Anterior cingulate cortex (tissue), 58 donors: ENCODE data around the gene MYO18A.
"Not testable (repeated sequence)": the region's sequence is repeated elsewhere in the genome, so short reads cannot be mapped to it uniquely, and the experiment has no call there.

ENCODE experiments used
- DNase-seq, 58 donors: peaks; one replicate each; lab custom pipeline; 2025; lab: John Stamatoyannopoulos, UW

The MYO18A gene

DNA sequence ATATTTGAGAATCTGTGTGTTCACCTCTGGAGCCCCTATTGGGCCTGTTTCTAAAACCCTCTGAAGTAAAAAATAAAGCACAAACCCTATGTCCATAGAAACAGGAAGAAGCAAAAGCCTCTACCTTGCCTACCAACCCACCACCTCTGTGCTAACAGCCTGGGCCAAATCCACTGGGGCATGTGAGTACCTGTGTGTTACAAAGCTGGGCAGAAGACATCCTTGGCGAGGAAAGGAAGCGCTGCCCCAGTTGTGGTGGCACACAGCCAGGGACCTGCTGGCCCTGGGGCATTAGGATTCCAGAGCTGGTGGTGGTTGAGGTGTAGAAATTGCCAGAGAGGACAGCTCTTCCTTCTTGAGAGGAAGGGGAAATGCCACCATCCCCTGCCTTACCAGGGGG, 30.0 kb downstream of the MYO18A start:
- peak in 2 of 58 donors; percentile 20 to 27 for DNase-seq

DNA sequence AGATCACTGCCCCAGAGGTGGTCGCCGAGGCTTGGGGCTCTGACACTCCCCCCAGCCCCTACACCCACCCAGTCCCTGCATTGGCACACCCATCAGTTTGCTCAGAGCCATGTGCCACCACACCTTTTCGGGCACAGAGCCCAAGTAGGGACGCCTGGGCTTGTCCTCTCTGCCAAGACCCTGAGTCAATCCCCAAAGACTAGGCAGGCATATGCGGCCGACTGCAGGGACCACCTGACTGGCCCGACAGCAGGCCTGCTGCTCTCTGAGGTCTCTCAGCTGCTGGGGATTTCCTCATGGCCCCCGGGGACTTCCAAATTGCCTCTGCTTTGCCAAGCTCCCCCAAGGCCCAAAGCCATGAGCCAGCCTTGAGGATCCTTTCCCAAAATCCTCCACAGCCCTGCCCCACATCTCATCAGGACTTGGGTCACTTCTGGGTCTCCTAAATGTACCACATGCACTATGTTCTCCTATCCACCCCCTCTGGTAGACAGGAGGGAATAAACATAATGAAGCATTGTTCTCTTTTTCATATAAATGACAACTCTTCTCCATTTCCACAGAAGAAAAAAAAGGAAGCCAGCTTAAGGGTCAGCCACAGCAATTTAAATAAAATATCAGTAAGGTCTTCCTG, 30.6 kb downstream of the MYO18A start:
- peak in 10 of 58 donors; percentile 17 to 48 (median 36) for DNase-seq

DNA sequence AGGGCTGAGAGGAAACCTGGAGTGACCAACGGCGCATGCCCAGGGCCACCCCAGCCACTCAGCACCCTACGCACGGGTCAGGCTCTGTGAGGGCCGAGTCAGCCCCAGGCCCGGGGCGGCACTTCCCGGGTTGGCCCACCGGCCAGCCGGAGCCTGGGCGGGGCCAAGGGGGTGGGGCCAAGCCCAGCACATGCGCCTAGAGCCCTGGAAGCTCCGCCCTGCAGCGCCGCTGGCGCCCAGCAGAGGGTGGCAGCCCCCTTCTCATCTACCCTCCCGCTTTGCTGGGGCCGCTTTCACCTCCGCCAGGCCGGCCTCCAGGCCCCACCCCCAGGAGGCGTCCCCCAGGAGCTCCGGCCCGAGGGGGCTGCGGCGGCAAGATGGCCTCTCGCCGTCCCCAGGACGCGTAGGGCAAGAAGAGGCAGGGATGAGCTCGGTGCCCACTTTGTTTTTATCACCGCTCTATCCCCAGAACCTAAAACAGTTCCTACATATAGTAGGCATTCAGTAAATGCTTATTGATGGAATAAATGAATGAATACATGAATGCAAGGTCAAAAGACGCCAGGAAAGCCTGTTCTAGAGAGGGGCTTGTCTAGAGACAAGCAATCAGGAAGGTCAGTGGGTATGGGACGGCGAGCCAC, 31.3 kb downstream of the MYO18A start:
- DNase-seq: peak; percentile 37 to 93 (median 86)

DNA sequence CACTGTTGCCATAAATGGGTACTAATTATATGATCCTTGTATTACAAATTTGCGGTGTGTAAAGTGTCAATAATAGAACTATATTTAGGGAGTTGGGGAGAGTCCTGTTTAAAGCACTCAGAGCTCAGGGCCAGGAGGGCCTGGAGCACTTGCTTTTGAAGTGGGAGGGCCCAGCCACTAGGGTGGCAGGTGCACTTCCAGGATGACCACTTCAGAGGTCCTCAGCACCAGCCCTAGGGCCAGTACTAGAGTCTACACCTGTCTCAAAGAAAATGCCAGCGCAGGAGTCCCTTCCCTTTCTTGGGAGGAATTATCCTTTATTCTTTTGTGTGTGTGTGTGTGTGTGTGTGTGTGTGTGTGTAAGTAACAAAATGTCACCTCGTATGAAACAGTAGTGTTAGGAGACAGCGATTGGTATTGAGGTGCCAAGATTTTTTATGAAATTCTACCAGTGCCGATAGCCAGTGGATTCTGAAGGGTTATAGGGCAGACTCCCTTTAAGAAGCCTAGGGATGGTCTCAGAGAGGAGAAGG, 31.9 kb downstream of the MYO18A start:
- DNase-seq: no peak

DNA sequence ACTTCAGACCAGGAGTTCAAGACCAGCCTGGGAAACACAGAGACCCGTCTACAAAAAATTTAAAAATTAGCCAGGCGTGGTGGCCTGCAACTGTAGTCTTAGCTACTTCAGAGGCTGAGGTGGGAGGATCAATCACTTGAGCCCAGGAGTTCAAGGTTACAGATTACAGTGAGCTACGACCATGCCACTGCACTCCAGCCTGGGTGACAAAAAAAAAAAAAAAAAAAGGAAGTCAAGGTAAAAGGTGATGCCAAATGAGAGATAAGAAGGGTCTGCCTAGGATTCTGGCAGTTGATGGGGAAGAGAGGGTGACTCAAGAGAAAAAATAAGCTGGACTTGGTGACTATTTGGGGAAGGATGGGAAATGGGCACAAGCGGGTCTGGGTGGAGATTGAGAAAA, 32.5 kb downstream of the MYO18A start:
- DNase-seq: no peak

DNA sequence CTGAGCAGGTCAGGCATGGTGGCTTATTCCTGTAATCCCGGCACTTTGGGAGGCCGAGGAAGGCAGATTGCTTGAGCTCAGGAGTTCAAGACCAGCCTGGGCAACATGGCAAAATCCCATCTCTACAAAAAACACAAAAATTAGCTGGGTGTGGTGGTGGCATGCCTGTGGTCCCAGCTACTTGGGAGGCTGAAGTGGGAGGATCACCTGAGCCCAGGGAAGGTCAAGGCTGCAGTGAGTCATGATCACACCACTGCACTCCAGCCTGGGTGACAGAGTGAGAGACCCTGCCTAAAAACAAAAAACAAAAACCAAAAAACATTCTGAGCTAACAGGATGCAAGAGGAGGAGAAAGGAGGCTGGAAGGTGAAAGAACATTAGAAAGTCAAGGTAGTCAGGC, 33.0 kb downstream of the MYO18A start:
- not testable (repeated sequence) for DNase-seq

DNA sequence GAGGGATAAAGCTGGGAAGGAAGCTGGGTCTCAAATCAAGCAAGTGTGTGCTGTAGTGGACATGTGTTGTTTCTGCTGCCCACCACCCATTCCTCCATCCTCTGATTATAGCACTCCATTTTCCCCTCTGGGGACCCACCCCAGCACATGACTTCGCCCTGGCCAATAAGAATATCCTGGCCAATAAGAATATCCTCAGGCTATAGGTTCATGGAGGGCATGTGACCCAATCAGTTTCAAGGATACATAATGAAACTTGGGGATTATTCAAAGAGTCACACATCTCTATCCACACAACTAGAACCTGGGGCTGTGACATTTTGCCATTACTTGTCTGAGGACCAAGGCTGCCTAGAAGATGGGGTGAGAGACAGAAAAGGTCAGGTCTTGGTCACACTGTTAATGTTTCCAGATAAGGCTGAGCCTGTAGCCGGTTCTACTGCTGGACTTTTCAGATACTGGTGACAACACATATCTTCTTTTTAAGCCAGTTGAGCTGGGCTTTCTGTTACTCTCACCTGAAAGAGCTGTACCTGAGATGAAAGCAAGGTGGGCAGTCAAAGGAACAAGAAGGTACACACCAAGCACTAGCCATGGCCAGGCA, 33.7 kb downstream of the MYO18A start:
- DNase-seq: no peak

DNA sequence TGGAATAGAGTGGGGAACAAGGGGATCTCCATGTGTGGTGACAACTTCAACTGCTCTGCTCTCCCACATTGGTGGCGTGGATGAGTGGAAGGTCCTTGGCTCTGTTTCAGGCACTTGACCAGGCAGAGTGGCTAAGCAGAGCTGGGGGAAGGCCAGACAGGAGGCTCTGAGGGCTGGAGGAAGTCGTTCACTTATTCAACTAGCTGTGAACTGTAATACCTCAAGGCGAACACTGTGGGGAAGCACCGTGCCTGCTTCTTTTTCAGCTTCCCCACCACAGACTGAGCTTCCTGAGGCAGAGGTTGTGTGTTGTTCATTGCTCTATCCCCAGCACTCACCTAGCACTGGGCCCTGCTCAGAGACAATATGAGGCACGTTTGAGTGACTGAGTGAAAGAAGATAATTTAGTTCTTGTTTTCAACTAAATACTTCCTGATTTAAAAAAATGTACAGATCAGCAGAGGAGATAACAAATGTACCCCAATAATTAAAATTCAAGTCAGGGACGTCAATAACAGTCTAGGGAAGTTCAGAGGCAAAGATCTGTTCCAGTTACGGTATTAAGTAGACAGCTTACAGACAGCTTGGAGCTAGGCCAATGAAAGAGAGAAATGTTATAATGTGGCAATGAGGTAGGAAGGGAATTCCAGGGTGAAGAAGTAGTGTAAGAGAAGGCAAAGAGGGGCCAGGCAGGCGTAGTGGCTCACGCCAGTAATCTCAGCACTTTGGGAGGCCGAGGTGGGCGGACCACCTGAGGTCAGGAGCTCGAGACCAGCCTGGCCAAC, 34.7 kb downstream of the MYO18A start:
- peak in 44 of 58 donors; percentile 13 to 74 (median 38) for DNase-seq

DNA sequence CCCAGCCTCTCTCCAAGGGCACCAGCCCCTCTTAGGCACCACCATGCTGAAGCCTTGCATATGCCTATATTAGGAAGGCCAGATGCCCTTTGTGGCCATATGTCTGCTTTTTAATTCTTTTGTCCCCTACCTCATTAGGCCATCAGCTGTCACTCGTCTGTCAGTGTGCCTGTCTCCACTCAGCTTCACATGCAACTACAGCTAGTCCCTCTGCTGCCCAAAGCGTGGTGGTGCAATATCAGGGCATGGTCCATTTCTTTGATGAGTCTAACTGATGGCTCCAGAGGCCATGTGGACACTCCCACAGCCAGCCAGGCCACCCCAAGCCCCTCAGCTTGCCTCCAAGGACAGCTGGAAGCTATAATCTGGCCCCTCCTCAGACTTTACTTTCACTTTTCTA, 36.3 kb downstream of the MYO18A start:
- peak in 13 of 58 donors; percentile 4 to 28 (median 16) for DNase-seq

DNA sequence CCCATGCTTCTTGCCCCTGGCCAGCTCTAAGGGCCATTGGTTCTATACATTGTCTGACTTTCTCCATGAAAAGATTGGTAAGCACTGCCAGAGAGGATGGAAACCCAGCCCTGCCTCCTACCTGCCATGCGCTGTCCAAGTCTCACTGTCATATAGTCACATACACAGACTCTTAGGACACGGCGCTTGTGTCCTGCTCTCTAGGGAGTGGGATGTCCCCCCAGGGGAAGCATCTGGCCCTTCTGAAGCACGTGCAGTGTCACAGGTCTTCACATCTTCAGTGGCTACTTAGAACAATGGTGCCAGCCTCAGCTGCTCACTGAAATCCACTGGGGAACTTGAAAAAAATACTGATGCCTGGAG, 38.7 kb downstream of the MYO18A start:
- no peak for DNase-seq

DNA sequence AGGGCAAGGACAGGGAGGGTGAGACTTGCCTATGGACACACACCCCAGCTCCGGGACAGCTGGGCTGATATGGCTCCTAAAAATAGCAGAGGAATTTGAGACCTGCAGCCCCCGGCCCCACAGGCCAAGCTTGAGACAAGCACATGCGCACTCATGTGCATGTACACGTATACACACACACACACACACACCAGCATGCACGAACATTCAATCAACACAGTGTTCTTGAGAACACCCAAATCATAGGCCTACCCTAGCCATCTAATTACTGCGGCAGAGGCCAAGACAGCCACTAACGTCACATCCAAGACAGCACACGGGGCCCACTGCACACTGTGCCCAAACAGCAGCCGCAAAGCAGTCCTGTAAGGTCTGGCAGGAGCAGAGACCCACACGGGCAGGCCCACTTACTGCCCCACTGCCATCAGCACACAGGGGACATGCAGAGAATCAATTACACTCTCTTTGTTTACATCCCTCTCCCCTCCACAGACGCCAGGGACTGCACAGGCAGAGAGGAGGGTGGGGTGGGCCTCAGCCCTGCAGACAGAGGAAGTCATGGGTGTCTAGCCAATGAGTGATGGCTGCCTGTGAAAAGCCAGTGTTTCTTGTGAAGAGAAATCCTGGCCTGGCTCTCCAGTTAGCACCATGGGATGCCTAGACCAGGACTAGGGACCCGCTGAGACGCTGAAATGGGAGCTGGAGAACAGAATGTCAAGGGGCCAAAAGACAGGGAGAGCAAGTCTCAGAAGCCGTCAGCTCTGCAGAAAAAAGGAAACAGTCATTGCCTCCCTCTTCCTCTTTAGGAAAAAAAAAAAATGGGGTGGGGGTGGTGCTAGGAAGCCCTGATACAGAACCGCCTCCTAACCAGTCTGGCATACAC, 39.3 kb downstream of the MYO18A start:
- peak in 20 of 58 donors; percentile 14 to 53 (median 29) for DNase-seq

DNA sequence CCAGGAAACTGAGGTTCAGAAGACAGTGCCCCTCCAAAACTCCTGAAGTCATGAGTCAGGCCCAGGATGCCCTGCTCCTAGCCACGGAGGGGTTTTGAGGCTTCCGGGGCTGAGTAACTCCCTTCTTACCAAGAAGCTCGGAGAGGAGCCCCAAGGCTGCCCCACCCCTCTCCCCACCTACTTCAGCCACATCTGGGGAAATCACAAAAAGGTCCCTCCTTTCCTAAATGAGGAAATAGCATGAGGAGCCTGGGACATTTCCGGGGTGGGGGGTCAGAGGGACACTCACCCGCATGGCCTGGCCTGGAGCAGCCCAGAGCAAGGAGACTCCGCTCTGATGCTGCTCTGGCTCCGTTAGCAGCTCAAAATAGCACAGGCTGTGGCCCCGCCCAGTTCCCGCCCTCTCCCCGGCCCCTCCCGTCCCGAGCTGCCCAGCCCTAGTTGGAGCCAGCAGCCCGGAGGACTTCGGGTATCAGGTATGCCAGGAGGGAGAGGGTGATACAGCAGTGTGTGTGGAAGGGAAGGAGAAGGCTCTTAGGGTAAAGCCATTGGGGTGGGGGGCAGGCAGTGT, 40.1 kb downstream of the MYO18A start:
- DNase-seq: peak in 49 of 58 donors; percentile 10 to 78 (median 55)

DNA sequence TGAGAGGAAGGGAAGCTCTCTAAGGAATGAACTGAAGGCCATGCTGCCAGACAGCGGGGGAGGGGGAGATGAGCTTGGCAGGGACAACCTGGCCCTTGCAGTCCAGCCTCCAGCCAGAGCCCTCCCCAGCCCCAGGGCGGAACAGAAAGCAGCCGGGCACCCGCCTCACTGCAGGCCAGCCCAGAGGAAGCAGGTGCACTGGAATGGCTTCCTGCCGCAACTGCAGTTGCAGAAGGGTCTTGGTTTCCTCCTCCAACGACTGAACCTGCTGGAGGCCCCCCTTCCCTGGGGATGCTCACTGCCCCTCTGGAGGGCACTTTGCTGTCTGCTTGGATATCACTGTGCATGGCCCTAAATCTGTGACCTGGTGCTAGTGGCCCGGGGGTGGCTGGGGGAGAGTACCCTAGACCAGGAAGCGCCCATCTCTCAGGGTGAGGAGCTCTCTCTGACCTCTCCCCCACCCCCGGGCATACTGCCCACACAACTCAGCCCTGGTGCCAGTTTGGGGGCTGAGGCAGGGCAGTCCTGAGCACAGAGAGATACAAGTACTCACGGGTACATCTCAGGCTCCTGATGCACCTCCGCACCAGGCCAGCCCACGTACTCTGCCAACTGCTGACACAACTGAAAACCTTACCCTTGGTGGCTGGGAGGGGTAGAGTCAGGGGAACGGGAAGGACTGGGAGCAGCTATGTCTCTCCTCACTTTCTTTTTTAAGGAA, 41.1 kb downstream of the MYO18A start:
- peak in 38 of 58 donors; percentile 12 to 66 (median 38) for DNase-seq

DNA sequence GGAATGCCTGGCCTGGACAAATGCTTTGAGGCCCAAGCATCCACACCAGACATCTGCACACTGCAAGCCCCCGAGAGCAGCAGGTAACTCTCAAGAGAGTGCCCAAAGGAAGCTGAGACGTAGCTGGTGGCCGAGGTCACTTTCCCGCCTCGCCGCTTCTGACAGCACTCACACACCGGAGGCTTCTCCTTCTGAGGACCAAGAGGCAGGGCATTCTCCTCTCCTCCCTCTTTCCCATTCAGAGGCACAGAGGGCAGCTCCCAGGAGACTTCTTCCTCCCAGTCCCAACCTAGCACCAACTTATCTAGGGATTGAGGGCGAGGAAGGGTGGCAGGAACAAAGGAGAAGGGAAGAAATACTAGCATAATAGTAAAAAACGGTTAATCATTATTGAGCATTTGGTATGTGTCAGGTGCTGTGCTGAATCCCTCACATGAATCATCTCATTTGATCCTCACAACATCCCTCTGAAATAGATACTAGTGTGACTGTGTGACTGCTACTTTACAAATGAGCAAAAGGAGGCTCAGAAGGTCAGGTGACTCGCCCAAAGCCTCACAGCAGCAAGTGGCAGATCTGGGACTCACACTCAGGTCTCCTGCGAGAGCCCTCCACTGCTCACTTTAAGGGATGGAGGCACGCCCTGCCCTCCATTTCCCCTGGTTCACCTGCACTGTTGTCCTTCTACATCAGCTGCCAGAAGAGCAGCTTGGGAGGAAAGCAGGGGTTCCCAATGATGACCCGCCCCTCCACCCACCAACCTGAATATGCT, 41.8 kb downstream of the MYO18A start:
- DNase-seq: peak in 1 of 58 donors; percentile 10

DNA sequence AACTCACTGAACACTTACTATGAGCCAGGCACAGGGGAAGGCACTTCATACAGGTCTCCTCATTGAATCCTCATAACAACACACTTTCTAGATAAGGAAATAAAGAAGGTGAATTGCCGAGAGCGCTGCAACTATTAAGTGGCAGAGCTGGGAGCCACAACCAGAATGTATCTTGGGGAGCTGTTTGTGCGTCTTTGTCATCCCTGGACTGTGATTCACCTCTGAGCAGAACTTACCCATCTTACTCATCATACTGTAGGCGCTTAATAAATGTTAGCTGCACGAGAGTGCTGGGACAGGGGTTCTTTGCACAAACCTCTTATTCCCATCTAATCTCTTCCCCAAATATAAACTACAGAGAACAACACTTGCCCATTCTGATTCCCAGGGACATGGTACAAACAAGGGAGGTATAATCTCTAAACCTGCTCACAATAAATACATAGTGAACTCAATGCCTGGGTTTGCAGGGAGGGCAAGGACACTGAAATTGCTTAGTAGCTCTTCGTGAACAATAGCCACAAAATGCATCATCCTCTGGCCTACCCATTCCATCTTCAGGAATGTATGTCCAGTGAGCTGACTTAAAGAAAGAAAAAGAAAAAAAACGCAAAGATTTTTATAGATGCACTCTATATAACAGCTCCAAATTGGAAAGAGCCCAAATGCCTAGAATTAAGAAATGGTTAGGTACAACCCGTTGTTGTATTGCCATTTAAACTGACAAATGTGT, 43.0 kb downstream of the MYO18A start:
- DNase-seq: no peak

DNA sequence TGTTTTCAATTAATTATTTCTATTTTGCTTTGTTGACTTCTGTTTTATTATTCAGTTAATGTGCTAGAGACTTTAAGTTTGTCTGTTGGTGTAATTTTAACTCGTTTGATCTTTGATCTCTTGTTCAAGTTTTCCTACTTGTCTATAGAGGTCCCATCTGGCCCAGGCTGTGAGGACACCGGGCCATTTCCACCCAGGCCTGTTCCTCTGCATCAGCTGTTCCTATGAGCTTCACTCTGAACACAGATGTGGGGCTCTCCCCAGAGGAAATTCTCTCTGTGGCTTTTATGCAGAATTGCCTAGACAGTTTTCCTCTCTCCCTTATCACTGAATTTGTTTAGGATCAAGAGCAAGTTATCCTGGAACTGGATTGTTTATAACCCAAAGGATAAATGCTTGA, 44.7 kb downstream of the MYO18A start:
- DNase-seq: no peak

DNA sequence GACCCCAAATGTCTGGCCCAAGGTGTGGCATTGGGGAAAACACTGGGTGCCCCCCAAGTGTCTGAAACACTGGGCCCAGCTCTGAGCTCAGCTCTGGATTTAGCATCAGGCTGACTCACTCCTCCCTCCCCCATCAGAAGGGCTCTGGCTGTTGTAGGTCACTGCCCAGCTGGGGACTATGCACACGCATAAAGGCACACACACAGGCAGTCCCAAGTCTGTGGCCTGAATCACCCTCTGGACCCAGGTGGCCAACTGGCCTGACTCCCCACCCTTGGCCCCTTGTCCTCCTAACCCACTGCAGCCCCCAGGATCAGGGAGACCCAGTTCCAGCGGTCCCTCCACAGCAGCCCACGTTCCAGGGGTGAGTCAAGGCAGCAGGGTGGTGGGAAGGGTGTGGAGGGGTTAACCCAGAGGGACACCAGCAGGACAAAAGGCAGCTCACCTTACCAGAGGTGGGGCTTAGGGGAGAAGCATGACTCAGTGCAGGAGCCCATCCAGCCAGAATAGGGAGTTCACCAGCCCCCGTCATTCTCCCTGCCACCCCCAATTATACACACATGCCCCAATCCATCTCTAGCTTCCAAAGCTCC, 47.0 kb downstream of the MYO18A start:
- peak in 25 of 58 donors; percentile 5 to 67 (median 28) for DNase-seq
